K562 (cell line): ENCODE results near the gene ERMP1. TPM values are rescaled to one million over a fixed set of nuclear protein-coding genes. Genes with fewer than 3 reads are reported as not detected.

Experiments
- ATAC-seq: fragments of 200-7000 bp; cut with Tn5 transposase; 3 replicates; pipeline ENCODE4 v1.9.1; 2020; ENCODE audit warnings: moderate library complexity
- BruUV-seq: library from RNA; stranded (reverse); fragments of 400-500 nt; replicated peaks from 2 replicates; lab custom pipeline; 2021; lab: Mats Ljungman, UMichigan
- CTCF ChIA-PET: fragments of 300-600 bp; formaldehyde crosslinking; extraction: SDS; loops from one replicate; lab custom pipeline; 2021; ENCODE audit warnings: low intra/inter-chr PET ratio; lab: Yijun Ruan, JAX
- POLR2A ChIA-PET: fragments of 300-600, 350-650 bp; sonication (Branson Sonifier 250); formaldehyde crosslinking; extraction: SDS; loops from one replicate; lab custom pipeline; 2021; ENCODE audit warnings: antibody characterized with exemption, inconsistent platforms; lab: Yijun Ruan, JAX
- DNase-seq, 4 experiments: peaks; one replicate each; pipeline versions ENCODE4 v3.0.0 to v3.0.0-alpha.2; 2011 to 2018; ENCODE audit warnings: low spot score in 3 of 4, mixed read lengths in 3 of 4; ENCODE audit errors: extremely low read depth in 1 of 4
- FAIRE-seq: peaks from 2 replicates; lab custom pipeline; 2011; peaks lifted over from hg19 to GRCh38; lab: Jason Lieb, UNC
- H2AFZ ChIP-seq: 2 replicates; pipeline ENCODE4 v1.6.0; 2011; ENCODE audit warnings: low read depth, low read length, control low read depth, inconsistent platforms
- H3K27ac ChIP-seq: fragments of 200-600 bp; 3 replicates; pipeline ENCODE4 v1.8.0; 2011; ENCODE audit warnings: low read depth, mild to moderate bottlenecking, control low read depth, inconsistent platforms, low read length, moderate library complexity, mixed read lengths; ENCODE audit errors: extremely low read depth
- H3K27me3 ChIP-seq, 2 experiments: fragments of 300-600 bp in 1 of 2; 2 replicates in 1 of 2; 3 replicates in 1 of 2; pipeline versions ENCODE4 v1.6.0 to v1.8.0; 2011; ENCODE audit warnings: inconsistent platforms in 2 of 2, low read length in 2 of 2, mild to moderate bottlenecking in 1 of 2, mixed read lengths in 1 of 2, moderate library complexity in 1 of 2; ENCODE audit not compliant: control insufficient read depth in 2 of 2, insufficient read depth in 2 of 2
- H3K36me3 ChIP-seq: fragments of 300-600 bp; 3 replicates; pipeline ENCODE4 v1.8.0; 2011; ENCODE audit warnings: mild to moderate bottlenecking, low read length, inconsistent platforms; ENCODE audit not compliant: control insufficient read depth, insufficient read depth
- H3K4me1 ChIP-seq, 2 experiments: fragments of 200-600 bp in 1 of 2; replicated peaks in 1 of 2; 2 replicates in 1 of 2; 3 replicates in 1 of 2; pipeline versions ENCODE4 v1.5.1 to v1.8.0; 2011; ENCODE audit warnings: inconsistent platforms in 2 of 2, low read length in 2 of 2, mild to moderate bottlenecking in 1 of 2, mixed read lengths in 1 of 2, moderate library complexity in 1 of 2; ENCODE audit not compliant: control insufficient read depth in 2 of 2, insufficient read depth in 2 of 2
- H3K4me2 ChIP-seq: 2 replicates; pipeline ENCODE4 v1.6.1; 2011; ENCODE audit warnings: low read length, control low read depth, inconsistent platforms, mixed read lengths; ENCODE audit not compliant: insufficient read depth
- H3K4me3 ChIP-seq: fragments of 200-600 bp; sonication (generic), shearing (Covaris generic); 2 replicates; pipeline ENCODE4 v1.5.1; 2016; ENCODE audit warnings: control low read depth, inconsistent platforms
- H3K79me2 ChIP-seq: fragments of 200-600 bp; 3 replicates; pipeline ENCODE4 v1.8.0; 2011; ENCODE audit warnings: low read length, inconsistent platforms; ENCODE audit not compliant: control insufficient read depth, insufficient read depth
- H3K9ac ChIP-seq, 2 experiments: 2 replicates each; pipeline versions ENCODE4 v1.6.0 to v1.6.1; 2011; ENCODE audit warnings: low read depth in 2 of 2, low read length in 2 of 2, control low read depth in 1 of 2, inconsistent platforms in 1 of 2, mild to moderate bottlenecking in 1 of 2, mixed read lengths in 1 of 2; ENCODE audit not compliant: insufficient read depth in 1 of 2
- H3K9me1 ChIP-seq: one replicate; pipeline ENCODE4 v1.6.0; 2011; ENCODE audit warnings: inconsistent platforms, mild to moderate bottlenecking, low read length, moderate library complexity; ENCODE audit not compliant: control insufficient read depth, insufficient read depth
- H3K9me3 ChIP-seq: replicated peaks from 2 replicates; pipeline ENCODE4 v1.5.1; 2011; ENCODE audit warnings: low read depth, low read length, inconsistent platforms; ENCODE audit not compliant: control insufficient read depth, insufficient read depth
- H4K20me1 ChIP-seq: replicated peaks from 2 replicates; pipeline ENCODE4 v1.6.1; 2011; ENCODE audit warnings: low read length, inconsistent platforms, mixed read lengths; ENCODE audit not compliant: control insufficient read depth, insufficient read depth
- DPF2 ChIP-seq: fragments of 450-650 bp; IDR thresholded peaks from 2 replicates; pipeline ENCODE4 v1.6.1; 2016
- ERF ChIP-seq: fragments of 450-650 bp; formaldehyde crosslinking; IDR thresholded peaks from 2 replicates; pipeline ENCODE4 v1.4.0; 2020; ENCODE audit warnings: mild to moderate bottlenecking, mixed read lengths
- HDAC8 ChIP-seq: fragments of 450-650 bp; IDR thresholded peaks from 2 replicates; pipeline ENCODE4 v1.6.1; 2016; ENCODE audit warnings: mild to moderate bottlenecking, missing genetic modification characterization, moderate library complexity, missing compliant biosample characterization
- JUNB ChIP-seq: fragments of 450-650 bp; formaldehyde crosslinking; conservative IDR thresholded peaks from 2 replicates; pipeline ENCODE4 v1.4.0; 2020; ENCODE audit warnings: mild to moderate bottlenecking
- MTF1 ChIP-seq: fragments of 250-450 bp; sonication (Bioruptor Pico); IDR thresholded peaks from 2 replicates; pipeline ENCODE4 v1.9.0; 2021; ENCODE audit warnings: moderate library complexity, mild to moderate bottlenecking, inconsistent platforms, borderline replicate concordance
- MXD1 ChIP-seq: fragments of 250-450 bp; sonication (Bioruptor Pico); IDR thresholded peaks from 2 replicates; pipeline ENCODE4 v1.8.0; 2021; ENCODE audit warnings: borderline replicate concordance, mild to moderate bottlenecking, moderate library complexity; ENCODE audit not compliant: poor library complexity, severe bottlenecking
- NCOR1 ChIP-seq: fragments of 450-650 bp; IDR thresholded peaks from 2 replicates; pipeline ENCODE4 v1.6.1; 2016; ENCODE audit warnings: mild to moderate bottlenecking, moderate library complexity
- PKNOX1 ChIP-seq: fragments of 450-650 bp; IDR thresholded peaks from 2 replicates; pipeline ENCODE4 v1.6.1; 2016
- SMARCA4 ChIP-seq: fragments of 450-650 bp; IDR thresholded peaks from 2 replicates; pipeline ENCODE4 v1.6.1; 2016
- STAG1 ChIP-seq: sonication (generic); formaldehyde crosslinking; IDR thresholded peaks from 2 replicates; pipeline ENCODE4 v1.5.0; 2020; ENCODE audit warnings: missing genetic modification reagents, borderline replicate concordance
- ZFP91 ChIP-seq: sonication (generic); formaldehyde crosslinking; IDR thresholded peaks from 2 replicates; pipeline ENCODE4 v1.8.0; 2022; ENCODE audit warnings: mild to moderate bottlenecking, missing genetic modification reagents
- ZNF12 ChIP-seq: sonication (generic); formaldehyde crosslinking; IDR thresholded peaks from 2 replicates; pipeline ENCODE4 v1.4.0; 2020; ENCODE audit warnings: mild to moderate bottlenecking, missing genetic modification reagents
- ZNF165 ChIP-seq: fragments of 250-450 bp; sonication (Bioruptor Pico); IDR thresholded peaks from 2 replicates; pipeline ENCODE4 v1.4.0; 2020; ENCODE audit warnings: borderline replicate concordance
- ZNF282 ChIP-seq: sonication (generic); formaldehyde crosslinking; IDR thresholded peaks from 2 replicates; pipeline ENCODE4 v1.8.1; 2023; ENCODE audit warnings: missing genetic modification reagents
- WGBS: fragments of 100-300 bp; shearing (Covaris generic); methylation state at CpG from one replicate; pipeline ENCODE4 v1.1.6; 2016; ENCODE audit warnings: low coverage, mixed read lengths; ENCODE audit not compliant: insufficient coverage; ENCODE audit errors: missing lambda C conversion rate; 5-methylcytosine and 5-hydroxymethylcytosine counted together
- in situ Hi-C: fragments of 300-500 bp; cut with MboI; formaldehyde crosslinking; loops from 4 replicates; pipeline ENCODE4 v1.15.0; 2018; ENCODE audit warnings: inconsistent platforms, mixed read lengths
- intact Hi-C: fragments of 100-400 bp; cut with micrococcal nuclease; formaldehyde crosslinking; loops from 2 replicates; pipeline ENCODE4 v1.14.2; 2022
- polyA plus RNA-seq, 8 experiments: library from polyadenylated mRNA; depleted of rRNA in 4 of 8; stranded (reverse) in 5 of 8; unstranded in 3 of 8; fragments of >200 nt; fragmentation: Nextera tagmentation in 2 of 8; fragmentation: Illumina TruSeq in 1 of 8; extraction: Ambion mirVana in 2 of 8; extraction: Trizol in 1 of 8; gene quantifications; 2 replicates each; pipeline versions ENCODE4 v1.2.1 to v1.2.3, GENCODE V29; 2011 to 2014; ENCODE audit warnings: inconsistent platforms in 1 of 8, missing spikeins in 1 of 8
- total RNA-seq, 7 experiments: library from RNA; depleted of rRNA in 6 of 7; stranded (reverse); fragments of >200 nt in 6 of 7; fragmentation: Illumina TruSeq in 2 of 7; extraction: Trizol in 2 of 7; gene quantifications; 2 replicates each; pipeline versions ENCODE4 v1.2.1 to v1.2.3, GENCODE V29; 2011 to 2021; ENCODE audit warnings: low replicate concordance in 1 of 7
- TF ChIP-seq, protein P1 (sequence below): fragments of 450-650 bp; IDR thresholded peaks from one replicate; pipeline ENCODE4 v1.6.1; 2018; ENCODE audit warnings: mild to moderate bottlenecking, moderate library complexity; ENCODE audit not compliant: partially characterized antibody
- TF ChIP-seq, protein P2 (sequence below): sonication (generic); IDR thresholded peaks from 2 replicates; pipeline ENCODE4 v1.6.1; 2016

ERMP1 gene
- total and polyA plus RNA-seq, 9 of the 15 experiments (the other 6 are each of a cell fraction or from before 2014, with no cell fraction given), result 2.5 to 26.3 (median 12.6) TPM

GRCh38 chr9:5866272-5866671, 33.4 kb upstream of the ERMP1 start:
- H3K9me1 ChIP-seq, result peaks cover 2% of the 10 kb centered on the region
- intact Hi-C loops, result no loop called here
- TF ChIP-seq DPF2 (no peak), STAG1 (no peak), MTF1 (CRISPR knock-in tag) (no peak), ZFP91 (CRISPR knock-in tag) (no peak), ZNF165 (no peak), HDAC8 (tag) (no peak), JUNB (CRISPR knock-in tag) (no peak), SMARCA4 (no peak), NCOR1 (no peak), ZNF12 (CRISPR knock-in tag) (no peak), PKNOX1 (no peak), ERF (CRISPR knock-in tag) (no peak), ZNF282 (no peak), MXD1 (no peak)
- TF ChIP-seq, protein P1, sequence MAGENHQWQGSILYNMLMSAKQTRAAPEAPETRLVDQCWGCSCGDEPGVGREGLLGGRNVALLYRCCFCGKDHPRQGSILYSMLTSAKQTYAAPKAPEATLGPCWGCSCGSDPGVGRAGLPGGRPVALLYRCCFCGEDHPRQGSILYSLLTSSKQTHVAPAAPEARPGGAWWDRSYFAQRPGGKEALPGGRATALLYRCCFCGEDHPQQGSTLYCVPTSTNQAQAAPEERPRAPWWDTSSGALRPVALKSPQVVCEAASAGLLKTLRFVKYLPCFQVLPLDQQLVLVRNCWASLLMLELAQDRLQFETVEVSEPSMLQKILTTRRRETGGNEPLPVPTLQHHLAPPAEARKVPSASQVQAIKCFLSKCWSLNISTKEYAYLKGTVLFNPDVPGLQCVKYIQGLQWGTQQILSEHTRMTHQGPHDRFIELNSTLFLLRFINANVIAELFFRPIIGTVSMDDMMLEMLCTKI, result no peak
- TF ChIP-seq, protein P2, sequence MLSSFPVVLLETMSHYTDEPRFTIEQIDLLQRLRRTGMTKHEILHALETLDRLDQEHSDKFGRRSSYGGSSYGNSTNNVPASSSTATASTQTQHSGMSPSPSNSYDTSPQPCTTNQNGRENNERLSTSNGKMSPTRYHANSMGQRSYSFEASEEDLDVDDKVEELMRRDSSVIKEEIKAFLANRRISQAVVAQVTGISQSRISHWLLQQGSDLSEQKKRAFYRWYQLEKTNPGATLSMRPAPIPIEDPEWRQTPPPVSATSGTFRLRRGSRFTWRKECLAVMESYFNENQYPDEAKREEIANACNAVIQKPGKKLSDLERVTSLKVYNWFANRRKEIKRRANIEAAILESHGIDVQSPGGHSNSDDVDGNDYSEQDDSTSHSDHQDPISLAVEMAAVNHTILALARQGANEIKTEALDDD, result no peak
- ChIA-PET POLR2A (no interaction called here), CTCF (no interaction called here)
- FAIRE-seq, result no peak
- 75% methylated on average over 2 of the region's 2 CpGs for WGBS
- H2AFZ ChIP-seq, result no peak overlapping the region
- H3K9ac ChIP-seq, result no peak overlapping the region
- peaks cover 0 to 14% of the 10 kb centered on the region in 2 experiments; a peak in 3 of 5 replicates for H3K4me1 ChIP-seq
- H3K9me3 ChIP-seq, result no peaks in the 10 kb centered on the region
- in situ Hi-C loops, result no loop called here
- H3K4me3 ChIP-seq, result no peak overlapping the region
- H4K20me1 ChIP-seq, result no peaks in the 10 kb centered on the region
- H3K27ac ChIP-seq, result no peak overlapping the region
- no TSS peak for BruUV-seq
- H3K79me2 ChIP-seq, result no peaks in the 10 kb centered on the region
- DNase-seq, result no peak
- H3K27me3 ChIP-seq, result no peaks in the 10 kb centered on the region
- no peaks in the 10 kb centered on the region for H3K36me3 ChIP-seq
- no peak for ATAC-seq
- no peak overlapping the region for H3K4me2 ChIP-seq
